H1 (cell line): Measurements from ENCODE around the gene TMCC1. TPM values are rescaled to one million over a fixed set of nuclear protein-coding genes. Genes with fewer than 3 reads are reported as not detected.

Experiments used
- ASH2L ChIP-seq: fragments of 200-600, 300-600 bp; sonication (generic); IDR thresholded peaks from one replicate; pipeline ENCODE4 v1.7.1; 2017; ENCODE audit warnings: low read length
- CHD2 ChIP-seq: IDR thresholded peaks from 2 replicates; pipeline ENCODE4 v1.6.1; 2012; ENCODE audit warnings: low read length, improper control_type of control experiment
- CREB1 ChIP-seq: IDR thresholded peaks from 2 replicates; pipeline ENCODE4 v1.6.1; 2012; ENCODE audit warnings: inconsistent platforms
- SRF ChIP-seq: IDR thresholded peaks from 2 replicates; pipeline ENCODE4 v1.6.1; 2011; ENCODE audit warnings: mild to moderate bottlenecking, low read depth, low read length, moderate library complexity
- polyA plus RNA-seq, 7 experiments: library from polyadenylated mRNA; depleted of rRNA in 3 of 7; stranded (reverse) in 5 of 7; unstranded in 2 of 7; fragments of >200 nt in 5 of 7; fragments of 200-250 nt in 2 of 7; gene quantifications; 1 replicate in 5 of 7; 2 replicates in 1 of 7; 4 replicates in 1 of 7; pipeline versions ENCODE4 v1.2.1 to v1.2.3, GENCODE V29; 2011 to 2013; ENCODE audit warnings: missing spikeins in 2 of 7, mixed read lengths in 2 of 7
- total RNA-seq: library from RNA; stranded (reverse); fragmentation: NEBNext Ultra II Directional; extraction: Animal tissue kit (Norgen Biotek cat#: 25700); gene quantifications from 2 replicates; pipeline ENCODE4 v1.2.1, GENCODE V29; 2021
- TF ChIP-seq, protein P1 (sequence below): fragments of 300-600 bp; sonication (generic); IDR thresholded peaks from 2 replicates; pipeline ENCODE4 v1.7.1; 2012; ENCODE audit warnings: low read length, moderate library complexity, mild to moderate bottlenecking, inconsistent platforms; ENCODE audit not compliant: insufficient replicate concordance
- TF ChIP-seq, protein P2 (sequence below): IDR thresholded peaks from 2 replicates; pipeline ENCODE4 v1.6.1; 2012; ENCODE audit warnings: inconsistent platforms

The TMCC1 gene
- total and polyA plus RNA-seq, 2 of the 8 experiments (the other 6 are each of a cell fraction or from before 2014, with no cell fraction given) = 10.4 to 27.1 TPM

DNA sequence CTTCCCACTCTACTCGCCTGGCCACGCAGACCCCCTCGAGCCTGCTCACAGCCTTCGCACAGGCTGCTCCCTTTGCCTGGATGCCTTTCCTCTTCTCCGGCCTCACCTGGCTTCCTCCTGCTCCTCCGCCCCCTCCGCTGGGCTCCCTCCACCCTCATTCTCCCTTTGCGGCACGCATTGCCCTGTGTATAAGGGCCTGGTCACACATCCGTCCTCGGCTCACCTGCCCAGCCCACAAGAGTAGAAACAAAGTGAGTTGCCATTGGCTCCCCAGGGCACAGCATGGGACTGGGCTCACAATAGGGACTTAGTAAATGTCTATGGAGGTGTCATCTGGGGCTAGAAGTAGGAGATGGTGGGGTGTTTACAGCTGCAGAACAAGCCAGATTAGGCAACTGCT is 291.2 kb downstream of the TMCC1 start (continued):
- TF ChIP-seq, protein P1, sequence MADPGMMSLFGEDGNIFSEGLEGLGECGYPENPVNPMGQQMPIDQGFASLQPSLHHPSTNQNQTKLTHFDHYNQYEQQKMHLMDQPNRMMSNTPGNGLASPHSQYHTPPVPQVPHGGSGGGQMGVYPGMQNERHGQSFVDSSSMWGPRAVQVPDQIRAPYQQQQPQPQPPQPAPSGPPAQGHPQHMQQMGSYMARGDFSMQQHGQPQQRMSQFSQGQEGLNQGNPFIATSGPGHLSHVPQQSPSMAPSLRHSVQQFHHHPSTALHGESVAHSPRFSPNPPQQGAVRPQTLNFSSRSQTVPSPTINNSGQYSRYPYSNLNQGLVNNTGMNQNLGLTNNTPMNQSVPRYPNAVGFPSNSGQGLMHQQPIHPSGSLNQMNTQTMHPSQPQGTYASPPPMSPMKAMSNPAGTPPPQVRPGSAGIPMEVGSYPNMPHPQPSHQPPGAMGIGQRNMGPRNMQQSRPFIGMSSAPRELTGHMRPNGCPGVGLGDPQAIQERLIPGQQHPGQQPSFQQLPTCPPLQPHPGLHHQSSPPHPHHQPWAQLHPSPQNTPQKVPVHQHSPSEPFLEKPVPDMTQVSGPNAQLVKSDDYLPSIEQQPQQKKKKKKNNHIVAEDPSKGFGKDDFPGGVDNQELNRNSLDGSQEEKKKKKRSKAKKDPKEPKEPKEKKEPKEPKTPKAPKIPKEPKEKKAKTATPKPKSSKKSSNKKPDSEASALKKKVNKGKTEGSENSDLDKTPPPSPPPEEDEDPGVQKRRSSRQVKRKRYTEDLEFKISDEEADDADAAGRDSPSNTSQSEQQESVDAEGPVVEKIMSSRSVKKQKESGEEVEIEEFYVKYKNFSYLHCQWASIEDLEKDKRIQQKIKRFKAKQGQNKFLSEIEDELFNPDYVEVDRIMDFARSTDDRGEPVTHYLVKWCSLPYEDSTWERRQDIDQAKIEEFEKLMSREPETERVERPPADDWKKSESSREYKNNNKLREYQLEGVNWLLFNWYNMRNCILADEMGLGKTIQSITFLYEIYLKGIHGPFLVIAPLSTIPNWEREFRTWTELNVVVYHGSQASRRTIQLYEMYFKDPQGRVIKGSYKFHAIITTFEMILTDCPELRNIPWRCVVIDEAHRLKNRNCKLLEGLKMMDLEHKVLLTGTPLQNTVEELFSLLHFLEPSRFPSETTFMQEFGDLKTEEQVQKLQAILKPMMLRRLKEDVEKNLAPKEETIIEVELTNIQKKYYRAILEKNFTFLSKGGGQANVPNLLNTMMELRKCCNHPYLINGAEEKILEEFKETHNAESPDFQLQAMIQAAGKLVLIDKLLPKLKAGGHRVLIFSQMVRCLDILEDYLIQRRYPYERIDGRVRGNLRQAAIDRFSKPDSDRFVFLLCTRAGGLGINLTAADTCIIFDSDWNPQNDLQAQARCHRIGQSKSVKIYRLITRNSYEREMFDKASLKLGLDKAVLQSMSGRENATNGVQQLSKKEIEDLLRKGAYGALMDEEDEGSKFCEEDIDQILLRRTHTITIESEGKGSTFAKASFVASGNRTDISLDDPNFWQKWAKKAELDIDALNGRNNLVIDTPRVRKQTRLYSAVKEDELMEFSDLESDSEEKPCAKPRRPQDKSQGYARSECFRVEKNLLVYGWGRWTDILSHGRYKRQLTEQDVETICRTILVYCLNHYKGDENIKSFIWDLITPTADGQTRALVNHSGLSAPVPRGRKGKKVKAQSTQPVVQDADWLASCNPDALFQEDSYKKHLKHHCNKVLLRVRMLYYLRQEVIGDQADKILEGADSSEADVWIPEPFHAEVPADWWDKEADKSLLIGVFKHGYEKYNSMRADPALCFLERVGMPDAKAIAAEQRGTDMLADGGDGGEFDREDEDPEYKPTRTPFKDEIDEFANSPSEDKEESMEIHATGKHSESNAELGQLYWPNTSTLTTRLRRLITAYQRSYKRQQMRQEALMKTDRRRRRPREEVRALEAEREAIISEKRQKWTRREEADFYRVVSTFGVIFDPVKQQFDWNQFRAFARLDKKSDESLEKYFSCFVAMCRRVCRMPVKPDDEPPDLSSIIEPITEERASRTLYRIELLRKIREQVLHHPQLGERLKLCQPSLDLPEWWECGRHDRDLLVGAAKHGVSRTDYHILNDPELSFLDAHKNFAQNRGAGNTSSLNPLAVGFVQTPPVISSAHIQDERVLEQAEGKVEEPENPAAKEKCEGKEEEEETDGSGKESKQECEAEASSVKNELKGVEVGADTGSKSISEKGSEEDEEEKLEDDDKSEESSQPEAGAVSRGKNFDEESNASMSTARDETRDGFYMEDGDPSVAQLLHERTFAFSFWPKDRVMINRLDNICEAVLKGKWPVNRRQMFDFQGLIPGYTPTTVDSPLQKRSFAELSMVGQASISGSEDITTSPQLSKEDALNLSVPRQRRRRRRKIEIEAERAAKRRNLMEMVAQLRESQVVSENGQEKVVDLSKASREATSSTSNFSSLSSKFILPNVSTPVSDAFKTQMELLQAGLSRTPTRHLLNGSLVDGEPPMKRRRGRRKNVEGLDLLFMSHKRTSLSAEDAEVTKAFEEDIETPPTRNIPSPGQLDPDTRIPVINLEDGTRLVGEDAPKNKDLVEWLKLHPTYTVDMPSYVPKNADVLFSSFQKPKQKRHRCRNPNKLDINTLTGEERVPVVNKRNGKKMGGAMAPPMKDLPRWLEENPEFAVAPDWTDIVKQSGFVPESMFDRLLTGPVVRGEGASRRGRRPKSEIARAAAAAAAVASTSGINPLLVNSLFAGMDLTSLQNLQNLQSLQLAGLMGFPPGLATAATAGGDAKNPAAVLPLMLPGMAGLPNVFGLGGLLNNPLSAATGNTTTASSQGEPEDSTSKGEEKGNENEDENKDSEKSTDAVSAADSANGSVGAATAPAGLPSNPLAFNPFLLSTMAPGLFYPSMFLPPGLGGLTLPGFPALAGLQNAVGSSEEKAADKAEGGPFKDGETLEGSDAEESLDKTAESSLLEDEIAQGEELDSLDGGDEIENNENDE = no peak
- TF ChIP-seq CHD2 (no peak), SRF (no peak), ASH2L (no peak), CREB1 (no peak)
- TF ChIP-seq, protein P2, sequence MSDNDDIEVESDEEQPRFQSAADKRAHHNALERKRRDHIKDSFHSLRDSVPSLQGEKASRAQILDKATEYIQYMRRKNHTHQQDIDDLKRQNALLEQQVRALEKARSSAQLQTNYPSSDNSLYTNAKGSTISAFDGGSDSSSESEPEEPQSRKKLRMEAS = 0 out of 2 replicates have a peak, but pooled peaks have one; percentile 34
